T-helper 17 cell (primary cell): ENCODE data around the gene TRIM5. TPM values are rescaled to one million over a fixed set of nuclear protein-coding genes. Genes with fewer than 3 reads are reported as not detected.

Experiments
- ATAC-seq: fragments of 150-1000 bp; cut with Tn5 transposase; 2 replicates; pipeline ENCODE4 v1.10.0; 2021; ENCODE audit warnings: mild to moderate bottlenecking, moderate library complexity
- DNase-seq, 3 donors: peaks; one replicate each; pipeline versions ENCODE4 v3.0.0 to v3.0.0-alpha.2; 2020 to 2021
- H3K9me3 ChIP-seq: one replicate; pipeline ENCODE4 v1.7.0; 2013; ENCODE audit warnings: low read length, mild to moderate bottlenecking; ENCODE audit not compliant: control insufficient read depth, poor library complexity, severe bottlenecking
- H3K27ac Mint-ChIP-seq: one replicate; pipeline ENCODE4 v1.8.0; 2022; ENCODE audit warnings: mild to moderate bottlenecking, moderate library complexity, mixed read lengths
- H3K27me3 Mint-ChIP-seq: one replicate; pipeline ENCODE4 v1.8.0; 2022; ENCODE audit warnings: mixed read lengths
- H3K36me3 Mint-ChIP-seq: one replicate; pipeline ENCODE4 v1.8.0; 2022; ENCODE audit warnings: low read depth, mixed read lengths
- H3K4me1 Mint-ChIP-seq: one replicate; pipeline ENCODE4 v1.8.0; 2022; ENCODE audit warnings: mild to moderate bottlenecking, mixed read lengths
- H3K4me3 Mint-ChIP-seq: one replicate; pipeline ENCODE4 v1.8.0; 2022; ENCODE audit warnings: mild to moderate bottlenecking, moderate library complexity, mixed read lengths
- total RNA-seq, 4 donors: library from RNA in 2 of 4; stranded (reverse) in 2 of 4; gene quantifications; one replicate each; pipeline ENCODE4 v1.2.3 and lab custom pipeline; 2022 to 2026

The TRIM5 gene
- total RNA-seq, 2 donors from 2014 or later: 9.9 to 10.4 TPM

DNA sequence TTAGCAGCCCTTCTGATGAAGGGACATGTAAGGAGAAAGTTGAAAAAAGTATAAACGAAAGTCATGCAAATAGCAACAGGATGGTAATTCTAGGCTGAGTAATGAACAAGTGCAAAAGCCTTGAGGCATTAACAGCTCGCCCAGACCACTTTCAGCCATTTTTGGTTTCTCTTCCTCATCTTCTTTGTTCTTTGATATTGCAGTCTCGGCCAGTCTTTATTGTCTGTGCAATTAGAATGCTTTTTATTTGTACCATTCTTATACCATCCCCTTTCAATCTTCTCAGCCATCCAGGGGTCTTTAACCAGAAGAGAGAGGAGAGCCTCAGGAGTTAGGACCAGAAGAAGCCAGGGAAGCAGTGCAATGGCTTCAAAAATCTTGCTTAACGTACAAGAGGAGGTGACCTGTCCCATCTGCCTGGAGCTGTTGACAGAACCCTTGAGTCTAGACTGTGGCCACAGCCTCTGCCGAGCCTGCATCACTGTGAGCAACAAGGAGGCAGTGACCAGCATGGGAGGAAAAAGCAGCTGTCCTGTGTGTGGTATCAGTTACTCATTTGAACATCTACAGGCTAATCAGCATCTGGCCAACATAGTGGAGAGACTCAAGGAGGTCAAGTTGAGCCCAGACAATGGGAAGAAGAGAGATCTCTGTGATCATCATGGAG lies 52.8 kb downstream of the TRIM5 start:
- Mint-ChIP-seq H3K27me3 (no peaks in the 10 kb centered on the region), H3K4me1 (peaks cover 16% of the 10 kb centered on the region), H3K4me3 (no peak overlapping the region), H3K27ac (no peak overlapping the region), H3K36me3 (peaks cover 17% of the 10 kb centered on the region)
- ATAC-seq: peak; percentile 46
- H3K9me3 ChIP-seq: no peaks in the 10 kb centered on the region
- no peak for DNase-seq

DNA sequence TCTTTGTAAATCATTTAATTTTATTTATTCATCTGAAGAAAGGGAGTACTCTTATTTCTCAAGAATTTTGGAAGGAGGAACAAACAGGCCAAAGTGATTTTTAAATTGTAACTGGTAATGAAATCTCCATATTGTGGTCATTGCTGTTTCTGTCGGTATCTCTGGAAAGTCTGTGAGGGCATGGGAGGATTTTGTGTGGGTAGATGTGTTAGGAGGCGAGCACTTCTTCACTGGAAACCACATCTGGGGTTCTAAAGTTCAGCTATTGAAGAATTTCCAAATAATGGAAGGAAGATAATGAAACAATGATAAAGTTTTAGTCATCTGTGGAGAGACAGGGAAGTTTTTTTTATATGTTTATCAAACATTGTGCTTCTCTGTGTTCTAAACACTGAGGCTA lies 53.5 kb downstream of the TRIM5 start:
- Mint-ChIP-seq H3K27me3 (no peaks in the 10 kb centered on the region), H3K36me3 (peaks cover 17% of the 10 kb centered on the region), H3K4me1 (peaks cover 21% of the 10 kb centered on the region), H3K27ac (no peak overlapping the region), H3K4me3 (no peak overlapping the region)
- DNase-seq (no peak), ATAC-seq (no peak)
- H3K9me3 ChIP-seq: no peaks in the 10 kb centered on the region

- DNase-seq: no peak
- Mint-ChIP-seq H3K4me1 (peaks cover 36% of the 10 kb centered on the region), H3K27me3 (no peaks in the 10 kb centered on the region), H3K36me3 (peaks cover 4% of the 10 kb centered on the region), H3K4me3 (peak overlapping the region; percentile 97), H3K27ac (peak overlapping the region; percentile 90)
- H3K9me3 ChIP-seq: no peaks in the 10 kb centered on the region
- ATAC-seq: no peak
Observed at GRCh38 chr11:5626196-5626595, 58.7 kb downstream of the TRIM5 start.

DNA sequence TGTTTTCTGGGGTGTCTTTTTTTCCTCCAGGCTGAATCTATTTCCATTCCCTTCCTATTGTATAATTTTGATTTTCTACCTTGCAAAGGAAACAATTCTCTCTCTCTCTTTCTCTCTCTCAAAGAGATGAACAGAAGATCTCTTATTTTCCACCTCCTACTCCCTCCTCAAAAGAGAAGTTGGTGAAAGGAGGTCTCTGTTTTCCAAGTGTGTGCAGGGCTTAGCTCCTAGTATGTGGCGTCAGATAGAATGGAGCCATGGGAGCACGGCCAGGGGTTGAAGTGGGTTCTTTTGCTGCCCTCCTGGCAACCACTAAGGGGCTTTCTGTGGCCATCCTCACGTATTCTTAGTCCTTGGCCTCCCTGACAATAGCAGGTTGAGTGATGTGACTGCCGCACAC lies 59.6 kb downstream of the TRIM5 start:
- Mint-ChIP-seq H3K27ac (peak overlapping the region; percentile 90), H3K27me3 (no peaks in the 10 kb centered on the region), H3K4me1 (peaks cover 36% of the 10 kb centered on the region), H3K36me3 (peaks cover 2% of the 10 kb centered on the region), H3K4me3 (peak overlapping the region; percentile 97)
- DNase-seq (no peak), ATAC-seq (no peak)
- H3K9me3 ChIP-seq: no peaks in the 10 kb centered on the region

- Mint-ChIP-seq H3K27me3 (no peaks in the 10 kb centered on the region), H3K4me1 (peaks cover 34% of the 10 kb centered on the region), H3K36me3 (no peaks in the 10 kb centered on the region), H3K4me3 (peak within 1 kb of the TSS; percentile 97), H3K27ac (peak within 1 kb of the TSS; percentile 90)
- ATAC-seq: peak; percentile 97
- DNase-seq: peak; percentile 23 to 35 (median 24)
- H3K9me3 ChIP-seq: no peaks in the 10 kb centered on the region
Observed at GRCh38 chr11:5624489-5625279, 60.2 kb downstream of the TRIM5 start, which contains the start of gene TRIM34. Gene TRIM34 (plus strand): TSS chr11:5625001. CDS start chr11:5632332, 7,331 bp downstream.

GRCh38 chr11:5622802-5623201 lies 62.1 kb downstream of the TRIM5 start:
- Mint-ChIP-seq H3K27me3 (no peaks in the 10 kb centered on the region), H3K27ac (no peak overlapping the region), H3K36me3 (peaks cover 2% of the 10 kb centered on the region), H3K4me3 (peak overlapping the region; percentile 67), H3K4me1 (peaks cover 36% of the 10 kb centered on the region)
- no peak for ATAC-seq
- no peaks in the 10 kb centered on the region for H3K9me3 ChIP-seq
- no peak for DNase-seq

DNA sequence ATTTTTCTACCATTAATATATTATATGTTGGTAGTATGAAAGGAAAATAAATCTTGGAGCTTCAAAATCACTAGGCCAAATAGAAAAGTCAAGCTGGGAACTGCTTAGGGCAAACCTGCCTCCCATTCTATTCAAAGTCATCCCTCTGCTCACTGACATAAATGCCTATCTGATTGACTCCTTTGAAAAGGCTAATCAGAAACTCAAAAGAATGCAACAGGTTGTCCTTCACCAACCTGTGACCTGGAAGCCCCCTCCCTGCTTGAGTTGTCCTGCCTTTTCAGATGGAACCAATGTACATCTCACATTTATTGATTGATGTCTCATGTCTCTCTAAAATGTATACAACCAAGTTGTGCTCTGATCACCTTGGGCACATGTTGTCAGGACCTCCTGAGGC lies 63.3 kb downstream of the TRIM5 start:
- H3K36me3 Mint-ChIP-seq: peaks cover 2% of the 10 kb centered on the region
- H3K27me3 Mint-ChIP-seq: no peaks in the 10 kb centered on the region
- no peak overlapping the region for H3K4me3 Mint-ChIP-seq
- no peak for ATAC-seq
- peaks cover 24% of the 10 kb centered on the region for H3K4me1 Mint-ChIP-seq
- no peak for DNase-seq
- no peak overlapping the region for H3K27ac Mint-ChIP-seq
- H3K9me3 ChIP-seq: no peaks in the 10 kb centered on the region

DNA sequence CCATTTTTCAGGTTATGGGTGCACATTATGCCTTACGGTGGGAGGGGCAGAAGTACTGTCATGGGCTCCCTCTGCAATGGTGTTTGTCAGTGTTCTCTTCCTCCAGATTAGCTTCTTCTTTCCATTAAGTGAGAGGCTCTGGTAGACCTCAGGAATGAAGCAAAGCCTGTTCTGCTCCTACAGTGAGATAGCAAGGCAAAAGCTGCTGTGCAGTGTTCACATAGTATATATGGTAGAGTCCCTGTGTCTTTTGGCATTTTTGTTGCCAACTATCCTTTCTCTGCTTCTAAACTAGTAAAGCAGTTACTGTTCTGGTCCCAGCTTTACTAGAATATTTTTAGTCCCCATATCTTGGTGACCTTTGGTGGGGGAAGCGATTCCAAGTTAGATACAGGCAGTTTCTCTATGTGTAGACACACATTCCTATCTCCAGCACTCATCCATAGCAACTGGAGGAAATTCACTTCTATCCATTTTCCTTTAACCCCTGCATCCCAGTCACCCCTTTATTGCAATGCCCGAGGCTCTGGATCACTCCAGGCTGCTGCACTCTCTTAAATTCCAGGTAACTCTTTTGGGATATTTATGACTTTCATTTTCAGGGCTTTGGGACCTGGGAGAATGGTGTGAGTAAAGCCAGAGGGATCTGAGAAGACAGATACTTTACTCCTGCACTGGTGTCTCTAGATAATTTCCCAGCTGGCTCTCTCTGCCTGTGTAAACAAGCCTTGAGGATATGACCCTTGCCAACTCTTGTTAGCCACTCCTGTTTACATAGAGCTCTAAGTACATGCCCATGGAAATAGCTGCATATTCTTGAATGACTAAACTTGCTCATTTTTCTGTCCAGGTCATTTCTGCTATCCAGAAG lies 64.0 kb downstream of the TRIM5 start:
- peaks cover 22% of the 10 kb centered on the region for H3K4me1 Mint-ChIP-seq
- no peaks in the 10 kb centered on the region for H3K27me3 Mint-ChIP-seq
- no peak for DNase-seq
- peaks cover 2% of the 10 kb centered on the region for H3K36me3 Mint-ChIP-seq
- H3K9me3 ChIP-seq: no peaks in the 10 kb centered on the region
- no peak overlapping the region for H3K27ac Mint-ChIP-seq
- H3K4me3 Mint-ChIP-seq: no peak overlapping the region
- no peak for ATAC-seq

DNA sequence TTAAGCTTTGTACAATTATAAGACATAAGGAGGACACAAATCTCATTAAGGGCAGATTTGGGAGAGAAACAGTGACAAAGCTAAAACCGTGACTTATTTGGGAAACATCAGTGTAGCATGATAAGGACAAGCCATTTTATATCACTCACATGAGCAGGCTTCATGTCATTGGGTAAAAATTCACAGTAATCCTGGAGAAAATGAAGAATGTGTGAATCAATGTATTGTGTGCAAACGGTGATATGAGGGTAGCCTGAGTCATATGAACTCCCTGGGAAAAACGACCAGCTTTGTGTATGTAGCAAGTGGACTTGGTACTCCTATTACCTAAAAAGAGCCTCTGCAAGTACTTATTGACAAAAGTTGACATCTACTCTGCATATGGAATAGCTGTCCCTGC lies 66.1 kb downstream of the TRIM5 start:
- Mint-ChIP-seq H3K27ac (no peak overlapping the region), H3K27me3 (no peaks in the 10 kb centered on the region), H3K4me1 (peaks cover 4% of the 10 kb centered on the region), H3K36me3 (peaks cover 2% of the 10 kb centered on the region), H3K4me3 (no peak overlapping the region)
- ATAC-seq (no peak), DNase-seq (no peak)
- no peaks in the 10 kb centered on the region for H3K9me3 ChIP-seq

Other genes with a start within 250 kb of the TRIM5 start
- not detected for gene OR51I1, start 243.6 kb downstream of the TRIM5 start, total RNA-seq
- gene OR51I2, start 235.8 kb downstream of the TRIM5 start, total RNA-seq: not detected
- gene OR52D1, start 196.4 kb downstream of the TRIM5 start, total RNA-seq: not detected
- under 1 TPM in 1 of 2 donors, not detected in 1; 0.20 TPM for gene UBQLN3, start 175.1 kb downstream of the TRIM5 start, total RNA-seq
- gene UBQLNL, start 168.4 kb downstream of the TRIM5 start, total RNA-seq: under 1 TPM; 0.29 to 0.42 TPM
- not detected for gene OR52H1, start 136.5 kb downstream of the TRIM5 start, total RNA-seq
- gene OR52B6, start 104.2 kb downstream of the TRIM5 start, total RNA-seq: not detected
- not detected for gene TRIM6, start 88.4 kb downstream of the TRIM5 start, total RNA-seq
- 1 to 10 TPM; 3.8 to 6.5 TPM for gene TRIM34, start 60.1 kb downstream of the TRIM5 start, total RNA-seq
- 100 to 1,000 TPM; 273 to 293 TPM for gene TRIM22, start 4.7 kb upstream of the TRIM5 start, total RNA-seq
- gene OR56B1, start 51.4 kb upstream of the TRIM5 start, total RNA-seq: under 1 TPM in 1 of 2 donors, not detected in 1; 0.20 TPM
- gene OR52N4, start 69.2 kb upstream of the TRIM5 start, total RNA-seq: 1 to 10 TPM; 1.3 to 1.4 TPM
- not detected for gene OR52N5, start 98.3 kb upstream of the TRIM5 start, total RNA-seq
- not detected for gene OR52N1, start 106.2 kb upstream of the TRIM5 start, total RNA-seq
- not detected for gene OR52N2, start 123.8 kb upstream of the TRIM5 start, total RNA-seq
- not detected for gene OR52E6, start 156.8 kb upstream of the TRIM5 start, total RNA-seq
- not detected for gene OR52E8, start 172.6 kb upstream of the TRIM5 start, total RNA-seq
- gene OR52E4, start 195.6 kb upstream of the TRIM5 start, total RNA-seq: not detected
- gene OR52E5, start 208.1 kb upstream of the TRIM5 start, total RNA-seq: not detected